Astrocyte of the hippocampus (primary cell): Measurements from ENCODE around the gene TFAP2A.

Source experiments
- DNase-seq: peaks from one replicate; pipeline ENCODE4 v3.0.0; 2011; ENCODE audit warnings: low read depth, low spot score

The TFAP2A gene

GRCh38 chr6:10425975-10426780, 11.3 kb upstream of the TFAP2A start:
- DNase-seq, result peak; percentile 54

- DNase-seq, result peak; percentile 41
Measured at GRCh38 chr6:10425176-10425974, 10.5 kb upstream of the TFAP2A start.

GRCh38 chr6:10424040-10424439, 9.2 kb upstream of the TFAP2A start:
- no peak for DNase-seq

- no peak for DNase-seq
Measured at GRCh38 chr6:10422737-10423034, 7.8 kb upstream of the TFAP2A start.

GRCh38 chr6:10421921-10422736, 7.3 kb upstream of the TFAP2A start:
- DNase-seq, result no peak

GRCh38 chr6:10421158-10421920, 6.5 kb upstream of the TFAP2A start:
- no peak for DNase-seq

GRCh38 chr6:10420546-10421157, 5.8 kb upstream of the TFAP2A start:
- DNase-seq, result no peak

GRCh38 chr6:10419749-10420545, 5.1 kb upstream of the TFAP2A start:
- no peak for DNase-seq

- DNase-seq, result peak; percentile 70
Measured at GRCh38 chr6:10418862-10419748, 4.2 kb upstream of the TFAP2A start.

- no peak for DNase-seq
Measured at GRCh38 chr6:10418361-10418861, 3.5 kb upstream of the TFAP2A start.

- DNase-seq, result no peak
Measured at GRCh38 chr6:10417681-10418104, 2.8 kb upstream of the TFAP2A start.

GRCh38 chr6:10416863-10417641, 2.2 kb upstream of the TFAP2A start:
- DNase-seq, result no peak

GRCh38 chr6:10416516-10416862, 1.6 kb upstream of the TFAP2A start:
- DNase-seq, result no peak

GRCh38 chr6:10415617-10416480, 975 bp upstream of the TFAP2A start:
- no peak for DNase-seq

GRCh38 chr6:10413850-10414738, 780 bp downstream of the TFAP2A start:
- peak; percentile 37 for DNase-seq

GRCh38 chr6:10413262-10413849, 1.5 kb downstream of the TFAP2A start:
- DNase-seq, result no peak
